ENCODE results near the gene LRRC3C. TPM values are rescaled to one million over a fixed set of nuclear protein-coding genes. Genes with fewer than 3 reads are reported as not detected.
"Not testable (repeated sequence)": the region's sequence is repeated elsewhere in the genome, so short reads cannot be mapped to it uniquely, and the experiment has no call there.

LRRC3C gene
- total RNA-seq, 4 donors from 2014 or later = not detected

- 81 to 88% methylated on average over 10 to 11 of the region's 15 CpGs for WGBS, 2 donors
- no peak overlapping the region for H3K4me3 ChIP-seq (replicated peaks in 1 of 3)
- no peak overlapping the region for H3K27ac ChIP-seq
- H3K27me3 ChIP-seq = no peaks in the 10 kb centered on the region
- H3K36me3 ChIP-seq = no peaks in the 10 kb centered on the region
- no peaks in the 10 kb centered on the region for H3K4me1 ChIP-seq
- TF ChIP-seq POLR2A (IDR thresholded peaks at IDR 0.05) (no peak), CTCF (IDR thresholded peaks at IDR 0.05) (no peak)
- DNase-seq = no peak
- intact Hi-C loops (cut with DNase I) = no loop called here
- H3K9me3 ChIP-seq = no peaks in the 10 kb centered on the region
Measured at GRCh38 chr17:39946551-39947330, 19.2 kb downstream of the LRRC3C start.

- intact Hi-C loops (cut with DNase I); DNase-seq; H3K4me3 ChIP-seq (replicated peaks in 1 of 3); H3K4me1 ChIP-seq; H3K9me3 ChIP-seq; H3K27me3 ChIP-seq; H3K27ac ChIP-seq; H3K36me3 ChIP-seq: not testable (repeated sequence)
- WGBS, 2 donors = 71 to 88% methylated on average over 5 of the region's 5 CpGs
Measured at GRCh38 chr17:39948489-39948828, 20.9 kb downstream of the LRRC3C start.

GRCh38 chr17:39949028-39949427, 21.5 kb downstream of the LRRC3C start:
- no peak for DNase-seq
- Histone ChIP-seq H3K27ac (no peak overlapping the region), H3K36me3 (no peaks in the 10 kb centered on the region), H3K27me3 (no peaks in the 10 kb centered on the region), H3K4me3 (replicated peaks in 1 of 3) (no peak overlapping the region), H3K9me3 (no peaks in the 10 kb centered on the region), H3K4me1 (peaks cover 4 to 9% of the 10 kb centered on the region in 2 donors)
- TF ChIP-seq POLR2A (IDR thresholded peaks at IDR 0.05) = no peak
- no peak for TF ChIP-seq CTCF (IDR thresholded peaks at IDR 0.05)
- intact Hi-C loops (cut with DNase I) = no loop called here
- 79 to 81% methylated on average over 2 of the region's 2 CpGs for WGBS, 2 donors

- intact Hi-C loops (cut with DNase I) = loop anchor here (2.0 kb wide), 1 partner anchor 22 kb away; no protein-coding TSS in a partner anchor
- 73 to 79% methylated on average over 5 of the region's 5 CpGs for WGBS, 2 donors
- TF ChIP-seq POLR2A (IDR thresholded peaks at IDR 0.05) (no peak), CTCF (IDR thresholded peaks at IDR 0.05) (no peak)
- Histone ChIP-seq H3K4me3 (replicated peaks in 1 of 3) (no peak overlapping the region), H3K27me3 (no peaks in the 10 kb centered on the region), H3K36me3 (no peaks in the 10 kb centered on the region), H3K27ac (no peak overlapping the region), H3K4me1 (peaks cover 4 to 9% of the 10 kb centered on the region in 2 donors), H3K9me3 (no peaks in the 10 kb centered on the region)
- DNase-seq = no peak
Measured at GRCh38 chr17:39950871-39951348, 23.4 kb downstream of the LRRC3C start.

GRCh38 chr17:39951924-39952679, 24.6 kb downstream of the LRRC3C start:
- Histone ChIP-seq H3K27me3 (no peaks in the 10 kb centered on the region), H3K4me3 (replicated peaks in 1 of 3) (peak overlapping the region in 1 of 3 donors; percentile 32), H3K9me3 (no peaks in the 10 kb centered on the region), H3K36me3 (no peaks in the 10 kb centered on the region), H3K27ac (no peak overlapping the region), H3K4me1 (peaks cover 4 to 9% of the 10 kb centered on the region in 2 donors)
- TF ChIP-seq POLR2A (IDR thresholded peaks at IDR 0.05) (no peak), CTCF (IDR thresholded peaks at IDR 0.05) (no peak)
- intact Hi-C loops (cut with DNase I) = loop anchor here (2.0 kb wide), 1 partner anchor 23 kb away; no protein-coding TSS in a partner anchor
- peak in 1 of 2 donors; percentile 23 for DNase-seq
- 65 to 67% methylated on average over 21 to 22 of the region's 22 CpGs for WGBS, 2 donors
